Lower leg skin (tissue), 3 donors: ENCODE measurements around the gene ZNF22.

Experiments
- CTCF ChIP-seq, 3 donors: fragments of 450-650 bp; IDR thresholded peaks; one replicate each; pipeline ENCODE4 v1.5.1; 2016; ENCODE audit warnings: antibody characterized with exemption in 3 of 3, mild to moderate bottlenecking in 3 of 3, moderate library complexity in 2 of 3
- POLR2A ChIP-seq, 2 donors: fragments of 450-650 bp; IDR thresholded peaks; one replicate each; pipeline ENCODE4 v1.6.1; 2016 to 2017; ENCODE audit warnings: antibody characterized with exemption in 2 of 2, mild to moderate bottlenecking in 1 of 2, moderate library complexity in 1 of 2

GRCh38 chr10:45004661-45005060 is 3.9 kb downstream of the ZNF22 start:
- TF ChIP-seq CTCF (IDR thresholded peaks at IDR 0.05) (no peak), POLR2A (IDR thresholded peaks at IDR 0.05) (no peak)
